Dendritic cell treated with granulocyte-macrophage colony-stimulating factor and Interleukin-4, amounts not matched to agents 40 ng/mL and 50 ng/mL, for 4 days (primary cell): Measurements from ENCODE around the gene ESPN.
"Not testable (repeated sequence)": the region's sequence is repeated elsewhere in the genome, so short reads cannot be mapped to it uniquely, and the experiment has no call there.

Experiments
- H3K27ac Mint-ChIP-seq: one replicate; pipeline ENCODE4 v1.8.0; 2022; ENCODE audit warnings: mild to moderate bottlenecking, mixed read lengths
- H3K27me3 Mint-ChIP-seq: one replicate; pipeline ENCODE4 v1.8.0; 2022; ENCODE audit warnings: mild to moderate bottlenecking, mixed read lengths
- H3K36me3 Mint-ChIP-seq: one replicate; pipeline ENCODE4 v1.8.0; 2022; ENCODE audit warnings: low read depth, mixed read lengths
- H3K4me1 Mint-ChIP-seq: one replicate; pipeline ENCODE4 v1.8.0; 2022; ENCODE audit warnings: low read depth, mixed read lengths
- H3K4me3 Mint-ChIP-seq: one replicate; pipeline ENCODE4 v1.8.0; 2022; ENCODE audit warnings: mild to moderate bottlenecking, moderate library complexity, mixed read lengths
- H3K9me3 Mint-ChIP-seq: one replicate; pipeline ENCODE4 v1.8.0; 2022; ENCODE audit warnings: mixed read lengths
- intact Hi-C: fragments of 100-400 bp; cut with micrococcal nuclease; formaldehyde crosslinking; loops from one replicate; pipeline ENCODE4 v1.15.0; 2022

ESPN gene

GRCh38 chr1:6489799-6490180, 65.2 kb downstream of the ESPN start:
- H3K27ac Mint-ChIP-seq: no peak overlapping the region
- no peaks in the 10 kb centered on the region for H3K36me3 Mint-ChIP-seq
- peaks cover 81% of the 10 kb centered on the region for H3K27me3 Mint-ChIP-seq
- peak overlapping the region; percentile 54 for H3K4me3 Mint-ChIP-seq
- H3K9me3 Mint-ChIP-seq: no peaks in the 10 kb centered on the region
- intact Hi-C loops: loop anchor here (1.0 kb wide), 1 partner anchor 157 kb away; no protein-coding TSS in a partner anchor
- H3K4me1 Mint-ChIP-seq: peaks cover 32% of the 10 kb centered on the region

GRCh38 chr1:6490181-6491080, 65.9 kb downstream of the ESPN start:
- Mint-ChIP-seq H3K36me3 (no peaks in the 10 kb centered on the region), H3K4me1 (peaks cover 32% of the 10 kb centered on the region), H3K4me3 (peak overlapping the region; percentile 54), H3K27me3 (peaks cover 84% of the 10 kb centered on the region), H3K9me3 (no peaks in the 10 kb centered on the region), H3K27ac (no peak overlapping the region)
- intact Hi-C loops: loop anchor here (1.0 kb wide), 1 partner anchor 156 kb away; no protein-coding TSS in a partner anchor

- peak overlapping the region; percentile 8 for H3K27ac Mint-ChIP-seq
- intact Hi-C loops: no loop called here
- peaks cover 37% of the 10 kb centered on the region for H3K4me1 Mint-ChIP-seq
- H3K4me3 Mint-ChIP-seq: no peak overlapping the region
- H3K36me3 Mint-ChIP-seq: no peaks in the 10 kb centered on the region
- peaks cover 86% of the 10 kb centered on the region for H3K27me3 Mint-ChIP-seq
- H3K9me3 Mint-ChIP-seq: no peaks in the 10 kb centered on the region
Measured at GRCh38 chr1:6491081-6491449, 66.5 kb downstream of the ESPN start.

- Mint-ChIP-seq H3K4me3 (no peak within 1 kb of the TSS), H3K27ac (peak within 1 kb of the TSS; percentile 8), H3K9me3 (no peaks in the 10 kb centered on the region), H3K4me1 (peaks cover 37% of the 10 kb centered on the region), H3K36me3 (no peaks in the 10 kb centered on the region), H3K27me3 (peaks cover 86% of the 10 kb centered on the region)
- intact Hi-C loops: no loop called here
Measured at GRCh38 chr1:6491480-6491962, 66.9 kb downstream of the ESPN start, which contains the start of gene PLEKHG5. Gene PLEKHG5 (minus strand): TSS chr1:6491667. CDS start chr1:6477571, 14,096 bp downstream.

- intact Hi-C loops: no loop called here
- no peaks in the 10 kb centered on the region for H3K9me3 Mint-ChIP-seq
- peak overlapping the region; percentile 8 for H3K27ac Mint-ChIP-seq
- H3K27me3 Mint-ChIP-seq: peaks cover 86% of the 10 kb centered on the region
- H3K4me3 Mint-ChIP-seq: no peak overlapping the region
- no peaks in the 10 kb centered on the region for H3K36me3 Mint-ChIP-seq
- H3K4me1 Mint-ChIP-seq: peaks cover 37% of the 10 kb centered on the region
Measured at GRCh38 chr1:6491966-6492365, 67.4 kb downstream of the ESPN start.

GRCh38 chr1:6493834-6494223, 69.3 kb downstream of the ESPN start:
- H3K27me3 Mint-ChIP-seq: peaks cover 81% of the 10 kb centered on the region
- intact Hi-C loops, H3K27ac Mint-ChIP-seq, H3K4me3 Mint-ChIP-seq, H3K9me3 Mint-ChIP-seq, H3K36me3 Mint-ChIP-seq: not testable (repeated sequence)
- H3K4me1 Mint-ChIP-seq: peaks cover 51% of the 10 kb centered on the region

GRCh38 chr1:6494627-6495026, 70.1 kb downstream of the ESPN start:
- H3K27ac Mint-ChIP-seq: no peak overlapping the region
- peaks cover 84% of the 10 kb centered on the region for H3K27me3 Mint-ChIP-seq
- intact Hi-C loops: no loop called here
- no peaks in the 10 kb centered on the region for H3K9me3 Mint-ChIP-seq
- peaks cover 58% of the 10 kb centered on the region for H3K4me1 Mint-ChIP-seq
- H3K4me3 Mint-ChIP-seq: no peak overlapping the region
- H3K36me3 Mint-ChIP-seq: no peaks in the 10 kb centered on the region

GRCh38 chr1:6495041-6495441, 70.5 kb downstream of the ESPN start:
- no peak overlapping the region for H3K27ac Mint-ChIP-seq
- intact Hi-C loops: no loop called here

GRCh38 chr1:6495540-6496364, 71.2 kb downstream of the ESPN start:
- no peak overlapping the region for H3K4me3 Mint-ChIP-seq
- intact Hi-C loops: no loop called here
- no peak overlapping the region for H3K27ac Mint-ChIP-seq
- peaks cover 83% of the 10 kb centered on the region for H3K27me3 Mint-ChIP-seq
- no peaks in the 10 kb centered on the region for H3K9me3 Mint-ChIP-seq
- H3K36me3 Mint-ChIP-seq: no peaks in the 10 kb centered on the region
- H3K4me1 Mint-ChIP-seq: peaks cover 52% of the 10 kb centered on the region

More at GRCh38 chr1:6495041-6495441, 70.5 kb downstream of the ESPN start:
- Mint-ChIP-seq H3K27me3 (peaks cover 84% of the 10 kb centered on the region), H3K9me3 (no peaks in the 10 kb centered on the region), H3K36me3 (no peaks in the 10 kb centered on the region), H3K4me3 (no peak overlapping the region), H3K4me1 (peaks cover 54% of the 10 kb centered on the region)

- H3K27ac Mint-ChIP-seq: no peak overlapping the region
- no peaks in the 10 kb centered on the region for H3K9me3 Mint-ChIP-seq
- H3K4me3 Mint-ChIP-seq: peak overlapping the region; percentile 53
- peaks cover 53% of the 10 kb centered on the region for H3K4me1 Mint-ChIP-seq
- intact Hi-C loops: no loop called here
- H3K36me3 Mint-ChIP-seq: no peaks in the 10 kb centered on the region
- peaks cover 81% of the 10 kb centered on the region for H3K27me3 Mint-ChIP-seq
Measured at GRCh38 chr1:6496365-6496721, 71.8 kb downstream of the ESPN start.

GRCh38 chr1:6496890-6497214, 72.3 kb downstream of the ESPN start:
- intact Hi-C loops: no loop called here
- Mint-ChIP-seq H3K9me3 (no peaks in the 10 kb centered on the region), H3K27me3 (peaks cover 79% of the 10 kb centered on the region), H3K4me3 (peak overlapping the region; percentile 53), H3K36me3 (no peaks in the 10 kb centered on the region), H3K4me1 (peaks cover 53% of the 10 kb centered on the region), H3K27ac (no peak overlapping the region)

GRCh38 chr1:6497215-6497866, 72.8 kb downstream of the ESPN start:
- intact Hi-C loops: no loop called here
- H3K27me3 Mint-ChIP-seq: peaks cover 76% of the 10 kb centered on the region
- no peaks in the 10 kb centered on the region for H3K9me3 Mint-ChIP-seq
- H3K4me3 Mint-ChIP-seq: peak overlapping the region; percentile 57
- no peaks in the 10 kb centered on the region for H3K36me3 Mint-ChIP-seq
- peaks cover 53% of the 10 kb centered on the region for H3K4me1 Mint-ChIP-seq
- no peak overlapping the region for H3K27ac Mint-ChIP-seq

GRCh38 chr1:6497867-6498575, 73.4 kb downstream of the ESPN start:
- Mint-ChIP-seq H3K27ac (peak overlapping the region; percentile 65), H3K4me3 (peak overlapping the region; percentile 57), H3K27me3 (peaks cover 70% of the 10 kb centered on the region), H3K4me1 (peaks cover 55% of the 10 kb centered on the region), H3K9me3 (no peaks in the 10 kb centered on the region), H3K36me3 (no peaks in the 10 kb centered on the region)
- intact Hi-C loops: no loop called here
